HG03457 (cell line): Measurements from ENCODE around the gene MAP2K1.
"Not testable (repeated sequence)": the region's sequence is repeated elsewhere in the genome, so short reads cannot be mapped to it uniquely, and the experiment has no call there.

Experiments
- ATAC-seq: cut with Tn5 transposase; IDR thresholded peaks from one replicate; pipeline ENCODE4 v1.9.1; 2021; ENCODE audit warnings: moderate number of reproducible peaks; ENCODE audit not compliant: unreplicated experiment

Gene MAP2K1

GRCh38 chr15:66386204-66387123 is at the start of gene MAP2K1:
TSS of gene MAP2K1 (plus strand) at chr15:66386912. CDS start at chr15:66387348, 436 bp downstream.
- ATAC-seq = peak; percentile 73

GRCh38 chr15:66348530-66348929 is 38.2 kb upstream of the MAP2K1 start:
- ATAC-seq = not testable (repeated sequence)

GRCh38 chr15:66356077-66356358 is 30.7 kb upstream of the MAP2K1 start:
- ATAC-seq = no peak

- peak; percentile 82 for ATAC-seq
These were observed 30.1 kb upstream of the MAP2K1 start, which contains the start of gene TIPIN for GRCh38 chr15:66356359-66357236. TSS of gene TIPIN (minus strand) at chr15:66356685. CDS start at chr15:66352947, 3,738 bp downstream.

GRCh38 chr15:66359740-66360139 is 27.0 kb upstream of the MAP2K1 start:
- ATAC-seq = no peak

GRCh38 chr15:66361745-66362460 is 24.8 kb upstream of the MAP2K1 start:
- ATAC-seq = not testable (repeated sequence)

- no peak for ATAC-seq
These were observed 23.9 kb upstream of the MAP2K1 start for GRCh38 chr15:66362776-66363175.

GRCh38 chr15:66364944-66365528 is 21.7 kb upstream of the MAP2K1 start:
- no peak for ATAC-seq

GRCh38 chr15:66369773-66370651 is 16.7 kb upstream of the MAP2K1 start:
- ATAC-seq = no peak

- ATAC-seq = no peak
These were observed 12.5 kb upstream of the MAP2K1 start for GRCh38 chr15:66374179-66374578.

GRCh38 chr15:66378814-66379430 is 7.8 kb upstream of the MAP2K1 start:
- no peak for ATAC-seq

- not testable (repeated sequence) for ATAC-seq
These were observed 5.3 kb upstream of the MAP2K1 start for GRCh38 chr15:66381376-66381775.

GRCh38 chr15:66387163-66388042 is 691 bp downstream of the MAP2K1 start:
- peak; percentile 6 for ATAC-seq

- no peak for ATAC-seq
These were observed 1.3 kb downstream of the MAP2K1 start for GRCh38 chr15:66388043-66388363.

GRCh38 chr15:66388576-66388975 is 1.9 kb downstream of the MAP2K1 start:
- ATAC-seq = no peak

GRCh38 chr15:66389098-66389858 is 2.6 kb downstream of the MAP2K1 start:
- no peak for ATAC-seq

- no peak for ATAC-seq
These were observed 3.2 kb downstream of the MAP2K1 start for GRCh38 chr15:66389859-66390381.
